ENCODE measurements around the gene C15orf61. TPM values are rescaled to one million over a fixed set of nuclear protein-coding genes. Genes with fewer than 3 reads are reported as not detected.

Gene C15orf61
- polyA plus RNA-seq, 2 of the 4 experiments (the other 2 are of a cell fraction): 3.6 to 5.9 TPM

GRCh38 chr15:67479781-67480505, 41.0 kb upstream of the C15orf61 start:
- Histone ChIP-seq H3K4me2 (no peak overlapping the region), H3K4me3 (no peak overlapping the region), H3K4me1 (no peaks in the 10 kb centered on the region), H3K9me3 (no peaks in the 10 kb centered on the region), H3K27ac (no peak overlapping the region)
- ChIA-PET CTCF (interaction anchor here (1.1 kb wide), 1 partner anchor 47 kb away, joined by 3 read pairs; no protein-coding TSS in a partner anchor), POLR2A (no interaction called here)
- no peak for DNase-seq (ENCODE audit: low read depth in 1 of 2, low spot score in 1 of 2)
- no peak for TF ChIP-seq ESRRA (IDR thresholded peaks at IDR 0.05; ENCODE audit: borderline replicate concordance, low read length)
- no peak for TF ChIP-seq FOXS1 (CRISPR knock-in tag; IDR thresholded peaks at IDR 0.05)
- no peak for TF ChIP-seq BHLHE40 (IDR thresholded peaks at IDR 0.05; ENCODE audit: low read depth, low read length)
- no peak for TF ChIP-seq MAFK (IDR thresholded peaks at IDR 0.05; ENCODE audit: partially characterized antibody)
- TF ChIP-seq MAZ (IDR thresholded peaks at IDR 0.05; ENCODE audit: borderline replicate concordance, low read depth, low read length): no peak
- no peak for TF ChIP-seq NPAS2 (CRISPR knock-in tag; IDR thresholded peaks at IDR 0.05; ENCODE audit: borderline replicate concordance)
- no peak for TF ChIP-seq TP53 (CRISPR knock-in tag; IDR thresholded peaks at IDR 0.05)
- no peak for TF ChIP-seq RNF2 (IDR thresholded peaks at IDR 0.05; ENCODE audit: borderline replicate concordance, low read depth)
- no peak for TF ChIP-seq PBX3 (IDR thresholded peaks at IDR 0.05)
- no peak for TF ChIP-seq HES2 (IDR thresholded peaks at IDR 0.05)
- no peak for TF ChIP-seq RARB (CRISPR knock-in tag; IDR thresholded peaks at IDR 0.05)
- peak; percentile 7 for FAIRE-seq
- ATAC-seq: no peak
- 65% methylated on average over 5 of the region's 5 CpGs for WGBS (ENCODE audit: missing lambda C conversion rate)

- ATAC-seq: no peak
- Histone ChIP-seq H3K9me3 (no peaks in the 10 kb centered on the region), H3K4me1 (no peaks in the 10 kb centered on the region), H3K4me3 (no peak overlapping the region), H3K4me2 (no peak overlapping the region), H3K27ac (no peak overlapping the region)
- TF ChIP-seq REST (IDR thresholded peaks at IDR 0.05) (no peak), HOXB5 (CRISPR knock-in tag; IDR thresholded peaks at IDR 0.05) (no peak), ESRRA (IDR thresholded peaks at IDR 0.05; ENCODE audit: borderline replicate concordance, low read length) (no peak), MAX (IDR thresholded peaks at IDR 0.05) (no peak), JUNB (IDR thresholded peaks at IDR 0.05) (no peak), MYC (IDR thresholded peaks at IDR 0.05; ENCODE audit: borderline replicate concordance, low read length) (no peak), RCOR1 (IDR thresholded peaks at IDR 0.05; ENCODE audit: low read depth, low read length) (no peak), FOXS1 (CRISPR knock-in tag; IDR thresholded peaks at IDR 0.05) (no peak), CHD2 (IDR thresholded peaks at IDR 0.05; ENCODE audit: low read length, partially characterized antibody) (no peak), NPAS2 (CRISPR knock-in tag; IDR thresholded peaks at IDR 0.05; ENCODE audit: borderline replicate concordance) (no peak), CHD4 (IDR thresholded peaks at IDR 0.05; ENCODE audit: borderline replicate concordance) (no peak), HES2 (IDR thresholded peaks at IDR 0.05) (no peak), RNF2 (IDR thresholded peaks at IDR 0.05; ENCODE audit: borderline replicate concordance, low read depth) (no peak), HDAC2 (IDR thresholded peaks at IDR 0.05) (no peak), PHF8 (IDR thresholded peaks at IDR 0.05; ENCODE audit: borderline replicate concordance, low read depth) (no peak), PBX3 (IDR thresholded peaks at IDR 0.05) (no peak)
- 86% methylated on average over 1 of the region's 1 CpG for WGBS (ENCODE audit: missing lambda C conversion rate)
- no peak for DNase-seq (ENCODE audit: low read depth in 1 of 2, low spot score in 1 of 2)
- CTCF ChIA-PET: interaction anchor here (1.1 to 1.5 kb wide), 2 partner anchors 14 to 46 kb away, joined by 3 read pairs; no protein-coding TSS in a partner anchor
- POLR2A ChIA-PET: no interaction called here
- no peak for FAIRE-seq
These were observed 40.2 kb upstream of the C15orf61 start for GRCh38 chr15:67480741-67481140.
